GM21717 (cell line): Measurements from ENCODE around the gene TPSG1.

Experiments used
- ATAC-seq: cut with Tn5 transposase; IDR thresholded peaks from one replicate; pipeline ENCODE4 v1.9.1; 2021; ENCODE audit warnings: mild to moderate bottlenecking, moderate library complexity; ENCODE audit not compliant: unreplicated experiment

The TPSG1 gene

DNA sequence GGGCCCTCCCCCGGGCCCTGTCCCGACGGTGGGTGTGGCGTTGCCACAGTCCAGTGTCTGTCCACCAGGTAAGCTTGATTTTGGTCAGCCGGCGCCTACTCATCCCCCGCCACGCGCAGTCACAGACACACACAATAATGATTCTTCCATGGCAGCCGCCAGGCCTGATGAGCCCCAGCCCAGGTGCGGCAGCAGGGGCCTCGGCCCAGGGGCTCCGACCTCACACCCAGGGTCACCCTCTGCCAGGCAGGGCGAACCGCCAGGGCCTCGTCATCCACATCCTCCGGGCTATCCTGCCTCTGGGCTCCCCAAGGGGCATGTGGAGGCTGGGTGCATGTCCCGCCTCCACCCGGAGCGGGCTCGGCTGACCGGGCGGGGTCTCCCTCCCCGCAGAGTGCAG lies 7.5 kb downstream of the TPSG1 start:
- no peak for ATAC-seq

GRCh38 chr16:1216681-1217400 lies 8.2 kb downstream of the TPSG1 start:
- ATAC-seq: no peak

DNA sequence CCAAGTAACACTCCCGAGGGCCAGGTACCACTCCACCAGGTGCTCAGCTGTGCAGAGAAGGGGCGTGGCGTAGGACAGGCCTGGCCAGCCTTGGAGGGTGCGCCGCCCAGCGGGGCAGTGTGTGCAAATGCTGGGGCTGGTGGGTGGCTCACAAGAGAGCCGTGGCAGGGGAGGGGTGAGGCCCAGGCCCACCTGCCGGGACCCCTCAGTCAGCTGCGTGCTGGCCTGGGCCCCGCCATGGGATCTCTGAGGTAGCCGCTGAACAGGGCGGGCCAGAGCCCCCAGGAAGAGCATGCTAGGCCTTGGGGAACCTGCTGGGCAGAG lies 8.8 kb downstream of the TPSG1 start:
- no peak for ATAC-seq

DNA sequence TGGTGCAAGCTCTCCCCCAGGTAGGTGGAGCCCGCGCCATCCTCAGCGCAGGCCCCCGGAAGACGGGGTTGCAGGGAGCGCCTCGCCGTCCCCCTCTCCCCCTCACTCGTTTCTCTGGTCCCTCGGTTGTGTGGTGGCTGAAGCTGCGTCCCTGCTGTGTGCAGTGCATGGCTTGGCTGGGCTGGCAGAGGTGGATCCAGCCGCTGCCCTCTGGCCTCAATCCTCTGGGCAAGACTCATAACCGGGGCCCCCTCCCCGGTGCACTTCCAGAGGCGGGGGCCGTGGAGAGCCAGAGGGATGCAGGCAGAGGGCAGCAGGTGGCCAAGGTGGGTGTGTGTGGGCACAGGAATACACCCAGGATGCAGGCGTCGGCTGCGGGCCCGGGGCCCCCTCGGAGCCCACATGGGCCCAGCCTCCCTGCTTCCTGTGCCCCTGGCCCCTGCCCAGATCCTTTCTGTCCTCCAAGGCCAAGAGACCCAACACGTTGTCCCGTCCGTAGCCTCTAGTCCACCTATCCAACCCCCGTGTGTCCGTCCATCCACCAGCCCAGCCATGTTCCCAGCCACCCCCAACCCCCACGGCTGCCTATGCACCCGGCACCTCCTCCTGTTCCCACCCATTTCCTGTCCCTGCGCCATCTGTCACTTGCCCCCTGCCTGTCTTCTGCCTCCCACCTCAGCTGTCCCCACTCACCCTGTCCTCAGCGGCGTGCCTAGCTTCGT lies 9.3 kb downstream of the TPSG1 start:
- no peak for ATAC-seq

GRCh38 chr16:1214719-1215118 lies 10.3 kb downstream of the TPSG1 start:
- no peak for ATAC-seq

DNA sequence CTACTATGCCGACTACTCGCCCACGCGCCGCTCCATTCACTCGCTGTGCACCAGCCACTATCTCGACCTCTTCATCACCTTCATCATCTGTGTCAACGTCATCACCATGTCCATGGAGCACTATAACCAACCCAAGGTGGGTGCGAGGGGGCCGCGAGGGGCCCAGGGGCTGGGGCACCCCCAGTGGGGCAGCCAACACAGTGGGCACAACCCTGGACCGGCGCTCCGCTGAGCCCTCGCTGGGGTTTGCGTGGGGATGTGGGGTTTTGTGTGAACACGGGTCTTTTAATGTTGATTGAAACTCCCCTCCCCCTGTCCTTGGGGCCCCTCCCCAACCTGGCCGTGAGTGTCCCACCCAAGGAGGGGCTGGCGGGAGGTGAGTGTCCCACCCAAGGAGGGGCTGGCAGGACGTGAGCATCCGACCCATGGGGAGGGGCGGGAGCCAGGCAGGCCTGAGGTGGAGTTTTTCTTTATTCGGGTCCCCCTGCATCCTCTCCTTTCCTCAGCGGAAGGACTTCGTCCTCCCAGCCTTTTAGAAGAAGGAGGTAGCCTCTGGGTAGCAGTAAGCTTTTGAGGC lies 11.2 kb downstream of the TPSG1 start:
- ATAC-seq: no peak

GRCh38 chr16:1213231-1213630 lies 11.8 kb downstream of the TPSG1 start:
- no peak for ATAC-seq

DNA sequence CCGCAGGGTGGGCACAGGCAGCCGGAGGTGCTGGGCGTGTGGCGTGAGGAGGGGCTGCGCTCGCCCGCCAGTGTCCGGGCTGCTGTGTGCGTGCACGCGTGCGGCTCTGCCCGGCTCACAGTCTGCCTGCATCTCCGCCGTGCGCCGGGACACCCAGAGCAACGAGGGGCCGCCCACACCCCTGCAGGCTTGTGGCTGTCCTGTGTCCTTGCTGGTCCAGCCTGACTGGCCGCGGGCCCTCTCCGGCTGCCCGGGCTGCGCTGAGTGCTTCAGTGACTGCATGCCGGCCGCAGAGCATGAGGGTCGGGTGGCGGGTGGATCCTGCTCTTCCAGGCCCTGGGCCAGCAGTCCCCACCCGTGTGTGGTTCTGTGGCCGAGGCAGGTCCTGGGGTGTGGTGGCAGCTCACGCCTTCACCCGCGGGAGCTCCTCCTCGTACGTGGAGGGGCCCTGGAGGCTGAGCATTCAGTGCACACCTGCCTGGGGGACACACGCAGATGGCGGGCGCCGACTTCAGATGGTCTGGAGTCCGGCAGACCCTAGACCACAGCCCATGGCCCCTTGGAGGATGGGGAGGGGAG lies 12.4 kb downstream of the TPSG1 start:
- no peak for ATAC-seq

- ATAC-seq: no peak
Observed at GRCh38 chr16:1211451-1212268, 13.4 kb downstream of the TPSG1 start.

DNA sequence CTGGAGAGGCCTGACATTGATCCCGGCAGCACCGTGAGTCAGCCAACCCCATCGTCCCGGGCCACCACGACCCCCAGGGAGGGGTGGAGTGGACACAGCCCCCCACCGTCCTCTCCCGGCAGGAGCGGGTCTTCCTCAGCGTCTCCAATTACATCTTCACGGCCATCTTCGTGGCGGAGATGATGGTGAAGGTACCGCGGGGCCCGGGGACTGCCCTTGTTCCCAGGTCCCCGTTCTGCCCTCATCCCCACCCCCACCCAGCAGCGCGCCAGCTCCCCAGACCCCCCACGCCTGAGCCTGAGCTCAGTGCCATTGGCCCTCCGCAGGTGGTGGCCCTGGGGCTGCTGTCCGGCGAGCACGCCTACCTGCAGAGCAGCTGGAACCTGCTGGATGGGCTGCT lies 14.6 kb downstream of the TPSG1 start:
- ATAC-seq: no peak

DNA sequence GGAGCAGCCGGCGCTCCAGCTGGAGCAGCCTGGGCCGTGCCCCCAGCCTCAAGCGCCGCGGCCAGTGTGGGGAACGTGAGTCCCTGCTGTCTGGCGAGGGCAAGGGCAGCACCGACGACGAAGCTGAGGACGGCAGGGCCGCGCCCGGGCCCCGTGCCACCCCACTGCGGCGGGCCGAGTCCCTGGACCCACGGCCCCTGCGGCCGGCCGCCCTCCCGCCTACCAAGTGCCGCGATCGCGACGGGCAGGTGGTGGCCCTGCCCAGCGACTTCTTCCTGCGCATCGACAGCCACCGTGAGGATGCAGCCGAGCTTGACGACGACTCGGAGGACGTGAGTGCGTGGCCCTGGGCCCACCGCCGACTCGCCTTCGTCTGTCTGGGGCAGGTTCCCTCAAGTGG lies 16.0 kb downstream of the TPSG1 start:
- no peak for ATAC-seq

DNA sequence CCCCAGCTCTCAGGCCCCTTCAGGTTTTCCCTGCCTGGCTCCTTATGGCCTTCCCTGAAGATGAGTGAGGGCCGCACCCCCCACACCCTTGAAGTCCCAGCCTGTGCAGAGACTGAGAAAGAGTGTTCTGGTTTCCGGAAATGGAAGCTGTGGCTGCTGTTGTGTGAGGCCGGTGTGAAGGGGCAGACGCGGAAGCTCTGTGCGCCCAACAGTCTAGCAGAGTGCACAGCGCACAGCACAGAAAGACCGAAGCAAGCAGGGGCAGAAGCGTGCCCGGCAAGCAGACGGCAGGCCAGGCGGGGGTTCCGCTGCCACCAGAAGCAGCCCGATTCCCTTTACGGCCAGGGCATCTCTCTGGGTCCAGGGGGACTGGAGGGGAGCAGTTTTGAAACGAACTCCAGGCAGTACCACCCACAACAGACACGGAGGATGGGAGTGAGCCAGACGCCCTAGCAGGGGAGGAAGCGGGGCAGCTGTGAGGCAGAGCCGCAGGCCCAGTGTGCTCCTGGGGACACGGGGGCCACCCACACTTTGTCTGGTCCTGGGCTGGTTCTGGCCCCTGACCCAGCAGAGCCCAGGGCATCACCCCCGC lies 16.7 kb downstream of the TPSG1 start:
- no peak for ATAC-seq

- no peak for ATAC-seq
Observed at GRCh38 chr16:1206786-1207185, 18.3 kb downstream of the TPSG1 start.

DNA sequence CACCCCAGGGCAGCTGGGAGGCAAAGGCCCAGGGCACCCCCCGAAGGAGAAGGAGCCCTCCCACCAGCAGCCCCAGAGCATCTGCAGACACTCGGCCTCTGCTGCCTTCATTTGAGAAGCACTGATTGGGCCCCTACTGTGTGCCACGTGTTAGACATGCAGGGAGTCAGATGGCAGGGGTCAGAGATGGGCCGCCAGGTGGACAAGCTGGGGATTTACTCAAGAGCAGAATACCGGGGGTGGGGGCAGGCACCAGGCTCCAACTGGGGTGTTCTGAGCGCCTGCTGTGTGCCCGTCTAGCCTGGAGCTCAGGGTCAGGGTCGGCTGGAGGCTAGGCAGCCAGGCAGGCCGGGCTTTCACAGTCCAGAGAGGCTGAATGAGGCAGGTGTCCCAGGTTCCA lies 18.7 kb downstream of the TPSG1 start:
- ATAC-seq: no peak

DNA sequence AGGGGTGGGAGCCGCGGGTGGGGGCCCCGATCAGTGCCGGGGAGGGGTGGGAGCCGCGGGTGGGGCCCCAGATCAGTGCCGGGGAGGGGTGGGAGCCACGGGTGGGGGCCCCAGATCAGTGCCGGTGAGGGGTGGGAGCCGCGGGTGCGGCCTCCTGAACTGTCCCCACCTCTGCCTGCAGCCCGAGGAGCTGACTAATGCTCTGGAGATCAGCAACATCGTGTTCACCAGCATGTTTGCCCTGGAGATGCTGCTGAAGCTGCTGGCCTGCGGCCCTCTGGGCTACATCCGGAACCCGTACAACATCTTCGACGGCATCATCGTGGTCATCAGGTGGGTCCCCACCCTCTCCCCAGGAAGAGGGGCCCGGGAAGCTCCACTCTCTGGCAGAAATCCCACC lies 20.1 kb downstream of the TPSG1 start:
- ATAC-seq: no peak

- no peak for ATAC-seq
Observed at GRCh38 chr16:1202274-1202673, 22.8 kb downstream of the TPSG1 start.

GRCh38 chr16:1201444-1201843 lies 23.6 kb downstream of the TPSG1 start:
- ATAC-seq: no peak

DNA sequence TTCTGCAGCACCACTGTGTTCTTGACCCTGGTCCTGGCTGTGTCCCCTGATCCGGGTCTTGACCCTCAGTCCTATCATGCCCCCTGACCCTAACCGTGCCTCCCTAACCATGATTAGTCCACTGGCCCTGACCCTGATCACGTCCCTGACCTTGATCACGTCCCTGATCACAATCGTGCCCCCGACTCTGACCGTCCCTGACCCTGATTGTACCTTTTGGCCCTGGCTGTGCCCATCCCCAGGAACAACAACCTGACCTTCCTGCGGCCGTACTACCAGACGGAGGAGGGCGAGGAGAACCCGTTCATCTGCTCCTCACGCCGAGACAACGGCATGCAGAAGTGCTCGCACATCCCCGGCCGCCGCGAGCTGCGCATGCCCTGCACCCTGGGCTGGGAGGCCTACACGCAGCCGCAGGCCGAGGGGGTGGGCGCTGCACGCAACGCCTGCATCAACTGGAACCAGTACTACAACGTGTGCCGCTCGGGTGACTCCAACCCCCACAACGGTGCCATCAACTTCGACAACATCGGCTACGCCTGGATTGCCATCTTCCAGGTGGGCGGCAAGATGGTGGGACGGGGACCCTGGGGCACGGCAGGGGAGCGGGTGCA lies 24.9 kb downstream of the TPSG1 start:
- no peak for ATAC-seq

DNA sequence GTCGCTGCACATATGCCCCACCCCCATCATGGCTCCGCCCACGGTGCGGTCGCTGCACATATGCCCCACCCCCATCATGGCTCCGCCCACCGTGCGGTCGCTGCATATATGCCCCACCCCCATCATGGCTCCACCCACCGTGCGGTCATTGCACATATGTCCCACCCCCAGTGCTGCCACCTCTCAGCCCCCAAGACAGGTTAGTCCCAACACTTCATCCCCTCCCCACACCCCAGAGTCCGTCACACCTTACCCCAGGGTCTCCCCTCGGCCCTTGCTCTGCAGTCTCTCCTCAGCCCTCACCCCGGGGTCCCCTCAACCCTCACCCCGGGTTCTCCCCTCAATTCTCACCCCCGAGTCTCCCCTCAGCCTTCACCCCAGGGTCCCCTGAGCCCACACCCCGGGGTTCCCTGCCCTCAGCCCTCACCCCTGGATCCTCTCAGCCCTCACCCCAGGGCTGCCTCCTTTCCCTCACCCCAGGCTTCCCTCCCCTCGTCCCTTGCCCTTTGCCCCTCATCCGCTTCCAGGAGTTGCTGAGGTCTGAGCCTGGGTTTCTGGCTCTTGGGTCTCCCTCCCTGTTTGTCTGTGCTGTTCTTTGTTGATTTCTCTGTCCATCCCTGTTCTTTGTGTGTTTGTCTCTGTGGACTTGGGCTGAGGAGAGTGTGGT lies 25.6 kb downstream of the TPSG1 start:
- ATAC-seq: no peak
